HG02885 (cell line): ENCODE data around the gene CNOT9.

Experiments used
- ATAC-seq: cut with Tn5 transposase; IDR thresholded peaks from one replicate; pipeline ENCODE4 v1.9.1; 2021; ENCODE audit warnings: mild to moderate bottlenecking; ENCODE audit not compliant: unreplicated experiment, poor library complexity

CNOT9 gene

DNA sequence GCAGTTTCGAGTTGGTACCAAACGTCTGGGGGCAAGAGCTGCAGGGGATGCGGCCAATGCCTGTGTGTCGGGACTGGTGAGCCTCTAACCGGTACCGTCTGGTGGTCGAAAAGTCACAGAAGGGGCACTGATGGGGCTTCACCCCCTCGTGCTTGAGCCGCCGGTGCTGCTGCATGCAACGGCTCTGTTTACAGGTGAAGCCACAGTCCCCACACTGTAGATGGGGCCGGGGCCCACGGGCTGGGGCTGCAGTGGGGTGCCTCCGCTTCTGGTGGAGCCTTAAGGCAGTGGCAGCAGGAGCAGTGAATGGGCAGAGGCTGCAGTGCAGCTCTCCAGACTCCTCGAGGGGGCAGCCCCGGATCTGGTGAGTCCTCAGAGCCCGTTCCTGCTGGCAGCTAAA lies 74.1 kb downstream of the CNOT9 start:
- no peak for ATAC-seq

DNA sequence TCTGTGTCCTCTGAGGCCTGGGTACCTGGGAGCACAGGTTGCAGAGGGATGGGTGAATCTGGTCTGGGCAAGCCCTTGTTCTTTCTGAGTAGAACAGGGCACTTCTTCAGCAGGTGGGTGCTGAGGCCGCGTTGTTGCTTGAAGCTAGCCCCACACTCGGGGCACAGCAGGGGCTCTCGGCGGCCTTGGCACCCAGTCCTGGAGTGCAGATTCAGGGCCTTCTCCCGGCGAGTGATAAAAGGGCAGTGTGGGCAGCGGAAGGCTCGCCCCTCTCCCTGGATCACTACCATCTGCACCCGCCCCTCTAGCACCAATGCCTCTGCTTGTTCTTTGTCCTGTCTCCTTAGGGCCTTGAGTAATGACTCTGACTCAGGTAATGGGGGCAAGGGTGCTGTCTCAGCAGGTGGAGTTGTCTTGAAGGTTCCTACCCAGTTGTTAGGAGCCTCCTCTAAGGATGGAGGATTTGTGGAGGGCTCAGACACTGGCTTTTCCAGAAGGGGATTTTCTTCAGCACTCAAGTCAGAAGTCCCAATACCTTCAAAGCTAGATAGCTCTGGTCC lies 75.2 kb downstream of the CNOT9 start:
- no peak for ATAC-seq

DNA sequence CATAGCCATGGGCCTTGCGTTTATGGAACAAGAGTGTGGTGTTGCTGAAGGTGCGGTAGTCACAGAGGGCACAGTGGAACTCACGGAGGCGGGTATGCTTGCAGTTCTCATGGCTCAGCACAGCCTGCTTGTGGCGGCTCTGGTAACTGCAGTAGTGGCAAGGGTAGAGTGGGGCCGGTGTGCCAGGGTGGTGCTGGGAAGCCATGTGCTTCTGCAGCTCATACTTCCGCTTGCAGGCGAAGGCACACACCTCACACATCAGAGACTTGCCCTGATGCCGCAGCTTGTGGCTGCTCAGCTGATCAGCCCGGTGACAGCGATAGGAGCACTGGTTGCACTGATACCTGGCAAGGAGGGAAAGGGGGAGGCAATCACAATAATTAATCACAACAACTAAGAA lies 76.1 kb downstream of the CNOT9 start:
- no peak for ATAC-seq

DNA sequence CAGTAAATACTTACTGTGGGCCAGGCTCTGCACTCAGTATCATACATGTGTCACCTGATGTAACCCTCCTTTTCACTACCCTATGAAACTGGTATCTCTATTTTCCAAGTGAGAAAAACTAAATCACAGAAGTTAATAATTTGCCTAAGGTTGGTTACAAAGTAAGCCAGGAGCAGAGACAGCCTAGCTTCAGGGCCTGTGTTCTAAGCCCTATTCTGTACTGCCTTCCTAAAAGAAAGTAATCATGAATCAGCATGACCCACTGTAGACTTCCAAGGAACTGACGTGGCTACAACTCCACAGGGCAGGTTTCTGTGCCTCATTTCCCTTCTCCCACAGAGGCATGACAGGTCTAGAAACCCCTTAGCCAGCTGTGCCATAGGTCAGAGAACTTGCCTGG lies 76.5 kb downstream of the CNOT9 start:
- ATAC-seq: no peak
